PC-3 (cell line): ENCODE data around the gene RPS6KA3. TPM values are rescaled to one million over a fixed set of nuclear protein-coding genes. Genes with fewer than 3 reads are reported as not detected.
A peak's percentile ranks its signal among the peaks of the same experiment; 100 is the strongest.

Experiments used
- ATAC-seq: fragments of 200-7000 bp; cut with Tn5 transposase; 2 replicates; pipeline ENCODE4 v1.9.1; 2020; ENCODE audit warnings: mild to moderate bottlenecking, moderate library complexity
- BruUV-seq: library from RNA; stranded (reverse); fragments of 400-500 nt; replicated peaks from 2 replicates; lab custom pipeline; 2021; lab: Mats Ljungman, UMichigan
- CTCF ChIA-PET: fragments of 300-600 bp; sonication (Branson Sonifier 250); formaldehyde crosslinking; loops from one replicate; lab custom pipeline; 2022; ENCODE audit warnings: antibody characterized with exemption; lab: Charles Lee
- POLR2A ChIA-PET: fragments of 300-600 bp; sonication (Branson Sonifier 250); formaldehyde crosslinking; loops from one replicate; lab custom pipeline; 2022; ENCODE audit warnings: antibody characterized with exemption; ENCODE audit not compliant: unreplicated experiment; lab: Charles Lee
- DNase-seq: peaks from one replicate; pipeline ENCODE4 v3.0.0-alpha.2; 2015
- H2AFZ ChIP-seq: fragments of 300-600 bp; sonication (generic); 2 replicates; pipeline ENCODE4 v1.6.0; 2016; ENCODE audit warnings: antibody characterized with exemption, low read length
- H3F3A ChIP-seq: fragments of 300-600 bp; sonication (generic); one replicate; pipeline ENCODE4 v1.6.0; 2017; ENCODE audit warnings: antibody characterized with exemption, low read length, control low read depth, mild to moderate bottlenecking; ENCODE audit not compliant: unreplicated experiment
- H3K27ac ChIP-seq: fragments of 300-600 bp; sonication (generic); 2 replicates; pipeline ENCODE4 v1.5.1; 2016; ENCODE audit warnings: mild to moderate bottlenecking, low read length
- H3K27me3 ChIP-seq: fragments of 300-600 bp; sonication (generic); 2 replicates; pipeline ENCODE4 v1.6.1; 2016; ENCODE audit warnings: low read length, mixed read lengths
- H3K36me3 ChIP-seq: fragments of 300-600 bp; sonication (generic); 2 replicates; pipeline ENCODE4 v1.6.1; 2016; ENCODE audit warnings: low read depth, mixed run types, low read length, mixed read lengths
- H3K4me1 ChIP-seq: fragments of 300-600 bp; sonication (generic); 2 replicates; pipeline ENCODE4 v1.5.1; 2016; ENCODE audit warnings: low read length; ENCODE audit not compliant: insufficient read depth
- H3K4me2 ChIP-seq: fragments of 300-600 bp; sonication (generic); 2 replicates; pipeline ENCODE4 v1.6.0; 2016; ENCODE audit warnings: low read length
- H3K4me3 ChIP-seq: fragments of 300-600 bp; sonication (generic); 2 replicates; pipeline ENCODE4 v1.5.1; 2016; ENCODE audit warnings: mild to moderate bottlenecking, low read length, mixed read lengths
- H3K79me2 ChIP-seq: fragments of 300-600 bp; sonication (generic); 2 replicates; pipeline ENCODE4 v1.6.1; 2017; ENCODE audit warnings: low read length, mixed read lengths
- H3K9ac ChIP-seq: fragments of 300-600 bp; sonication (generic); 2 replicates; pipeline ENCODE4 v1.6.0; 2016; ENCODE audit warnings: mild to moderate bottlenecking, low read length
- H3K9me2 ChIP-seq: fragments of 300-600 bp; sonication (generic); replicated peaks from 2 replicates; pipeline ENCODE4 v1.6.1; 2016; ENCODE audit warnings: mixed run types, low read length, mixed read lengths
- H3K9me3 ChIP-seq: fragments of 300-600 bp; sonication (generic); 2 replicates; pipeline ENCODE4 v1.6.1; 2016; ENCODE audit warnings: low read length, mixed read lengths
- H4K20me1 ChIP-seq: fragments of 300-600 bp; sonication (generic); 2 replicates; pipeline ENCODE4 v1.6.1; 2016; ENCODE audit warnings: low read length, mixed read lengths
- CTCF ChIP-seq: fragments of 300-600 bp; sonication (generic); conservative IDR thresholded peaks from 2 replicates; pipeline ENCODE4 v1.5.1; 2017; ENCODE audit warnings: antibody characterized with exemption, low read depth, mild to moderate bottlenecking, low read length
- EZH2 ChIP-seq: fragments of 300-600 bp; sonication (generic); IDR thresholded peaks from one replicate; pipeline ENCODE4 v1.6.1; 2017; ENCODE audit warnings: antibody characterized with exemption, mild to moderate bottlenecking, low read length; ENCODE audit not compliant: unreplicated experiment
- EZH2phosphoT487 ChIP-seq: fragments of 300-600 bp; sonication (generic); IDR thresholded peaks from 2 replicates; pipeline ENCODE4 v1.6.1; 2018; ENCODE audit warnings: mild to moderate bottlenecking, antibody characterized with exemption, low read length, borderline replicate concordance
- intact Hi-C: fragments of 100-400 bp; cut with micrococcal nuclease; formaldehyde crosslinking; loops from 2 replicates; pipeline ENCODE4 v1.9.0; 2023
- total RNA-seq: library from RNA; depleted of rRNA; stranded (reverse); fragments of >200 nt; gene quantifications from 2 replicates; pipeline ENCODE4 v1.2.3, GENCODE V29; 2014

RPS6KA3 gene
- total RNA-seq, 1 experiment from 2014 or later = 22.8 TPM

DNA sequence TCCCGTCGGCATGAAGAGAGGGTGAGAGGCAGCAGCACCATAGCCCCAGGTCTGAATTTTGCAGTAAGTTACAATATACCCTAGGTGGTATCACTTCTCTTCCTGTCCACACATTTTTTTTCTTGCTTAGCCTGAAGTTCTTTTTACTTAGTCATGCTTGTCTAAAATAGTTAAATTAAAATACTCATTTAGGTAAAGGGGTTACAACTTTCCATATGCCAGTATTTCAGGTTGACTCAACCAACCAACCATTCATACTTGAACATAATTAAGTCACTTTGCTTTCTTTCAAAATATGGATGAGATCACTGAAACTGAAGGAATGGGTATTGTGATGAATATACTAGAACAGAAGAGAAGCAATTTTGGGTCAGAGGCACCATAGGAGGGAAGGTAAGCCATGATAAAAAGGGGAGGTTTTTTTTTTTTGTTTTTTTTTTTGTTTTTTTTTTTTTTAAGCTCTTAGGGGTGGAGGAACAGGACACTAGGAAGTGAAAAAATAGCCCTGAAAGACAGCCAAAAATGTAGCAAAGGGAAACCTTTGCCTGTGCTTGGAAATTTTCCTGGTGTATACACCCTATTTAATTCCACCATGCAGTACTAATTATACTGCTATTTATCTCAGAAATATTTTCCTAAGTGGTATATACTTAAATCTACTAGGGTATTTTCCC lies 41.8 kb downstream of the RPS6KA3 start:
- peaks cover 1% of the 10 kb centered on the region; the same call in 1 of the 2 replicates for H3K36me3 ChIP-seq
- H3K27me3 ChIP-seq = no peaks in the 10 kb centered on the region
- no peaks in the 10 kb centered on the region for H3K9me3 ChIP-seq
- ChIA-PET CTCF (no interaction called here), POLR2A (interaction anchor here (0.6 kb wide), 1 partner anchor 162 kb away, joined by 7 read pairs; no protein-coding TSS in a partner anchor)
- no peaks in the 10 kb centered on the region for H3K79me2 ChIP-seq
- no peak overlapping the region for H3K27ac ChIP-seq
- peak; percentile 38 for DNase-seq
- no peak overlapping the region for H2AFZ ChIP-seq
- H3K9ac ChIP-seq = no peak overlapping the region
- intact Hi-C loops = no loop called here
- TF ChIP-seq EZH2phosphoT487 = no peak
- no peak for TF ChIP-seq EZH2
- TF ChIP-seq CTCF = no peak
- H3K4me1 ChIP-seq = peaks cover 40% of the 10 kb centered on the region
- no peak; the same call in 1 of the 2 replicates for ATAC-seq
- BruUV-seq = no TSS peak
- no peak overlapping the region for H3K4me2 ChIP-seq
- H3K9me2 ChIP-seq = no peaks in the 10 kb centered on the region
- H3K4me3 ChIP-seq = no peak overlapping the region
- no peaks in the 10 kb centered on the region for H3F3A ChIP-seq
- no peaks in the 10 kb centered on the region for H4K20me1 ChIP-seq

- H3K79me2 ChIP-seq = peaks cover 1% of the 10 kb centered on the region; the same call in 1 of the 2 replicates
- H3K4me2 ChIP-seq = peak overlapping the region; percentile 39
- peak overlapping the region; percentile 19; the same call in 1 of the 2 replicates for H2AFZ ChIP-seq
- no peaks in the 10 kb centered on the region for H3K9me3 ChIP-seq
- peak; percentile 79 for ATAC-seq
- H3K4me1 ChIP-seq = peaks cover 48% of the 10 kb centered on the region
- intact Hi-C loops = no loop called here
- H4K20me1 ChIP-seq = no peaks in the 10 kb centered on the region
- DNase-seq = peak; percentile 47
- TF ChIP-seq CTCF (no peak), EZH2phosphoT487 (no peak), EZH2 (no peak)
- H3K9me2 ChIP-seq = no peaks in the 10 kb centered on the region
- H3K4me3 ChIP-seq = no peak overlapping the region
- CTCF ChIA-PET = no interaction called here
- H3K9ac ChIP-seq = no peak overlapping the region
- H3K27ac ChIP-seq = peak overlapping the region; percentile 57
- H3K27me3 ChIP-seq = no peaks in the 10 kb centered on the region
- H3K36me3 ChIP-seq = no peaks in the 10 kb centered on the region
- POLR2A ChIA-PET = no interaction called here
- no TSS peak for BruUV-seq
- no peaks in the 10 kb centered on the region for H3F3A ChIP-seq
These were observed 44.8 kb downstream of the RPS6KA3 start for GRCh38 chrX:20221902-20222301.
